ENCODE data around the gene FAM118A. TPM values are rescaled to one million over a fixed set of nuclear protein-coding genes. Genes with fewer than 3 reads are reported as not detected.

Gene FAM118A
- polyA plus RNA-seq, 1 experiment, result 23.3 TPM

GRCh38 chr22:45295492-45295891 lies 14.2 kb upstream of the FAM118A start:
- POLR2A ChIA-PET, result no interaction called here
- Histone ChIP-seq H3K27me3 (ENCODE audit: control insufficient read depth, insufficient read depth, low read length) (peaks cover 6% of the 10 kb centered on the region), H3K9me3 (ENCODE audit: control insufficient read depth, insufficient read depth, low read length) (no peaks in the 10 kb centered on the region; the same call in 1 of the 2 replicates), H3K27ac (ENCODE audit: low read depth, low read length) (no peak overlapping the region), H3K4me3 (ENCODE audit: low read depth, low read length) (no peak overlapping the region)
- no peak for DNase-seq (ENCODE audit: low read depth, low spot score)
- CTCF ChIA-PET, result no interaction called here
- TF ChIP-seq CTCF (IDR thresholded peaks at IDR 0.05; ENCODE audit: low read depth, low read length), result no peak

GRCh38 chr22:45296628-45297297 lies 13.0 kb upstream of the FAM118A start:
- no peak for TF ChIP-seq CTCF (IDR thresholded peaks at IDR 0.05; ENCODE audit: low read depth, low read length)
- CTCF ChIA-PET, result no interaction called here
- Histone ChIP-seq H3K4me3 (ENCODE audit: low read depth, low read length) (no peak overlapping the region), H3K27me3 (ENCODE audit: control insufficient read depth, insufficient read depth, low read length) (peaks cover 6% of the 10 kb centered on the region), H3K27ac (ENCODE audit: low read depth, low read length) (no peak overlapping the region), H3K9me3 (ENCODE audit: control insufficient read depth, insufficient read depth, low read length) (no peaks in the 10 kb centered on the region; the same call in 1 of the 2 replicates)
- POLR2A ChIA-PET, result no interaction called here
- DNase-seq (ENCODE audit: low read depth, low spot score), result no peak

- no peak for TF ChIP-seq CTCF (IDR thresholded peaks at IDR 0.05; ENCODE audit: low read depth, low read length)
- CTCF ChIA-PET, result no interaction called here
- Histone ChIP-seq H3K4me3 (ENCODE audit: low read depth, low read length) (no peak overlapping the region), H3K9me3 (ENCODE audit: control insufficient read depth, insufficient read depth, low read length) (no peaks in the 10 kb centered on the region), H3K27ac (ENCODE audit: low read depth, low read length) (no peak overlapping the region), H3K27me3 (ENCODE audit: control insufficient read depth, insufficient read depth, low read length) (no peaks in the 10 kb centered on the region)
- DNase-seq (ENCODE audit: low read depth, low spot score), result no peak
- POLR2A ChIA-PET, result interaction anchor here (1.2 kb wide), 1 partner anchor 8 kb away, joined by 3 read pairs; no protein-coding TSS in a partner anchor
Observed at GRCh38 chr22:45298934-45299505, 10.7 kb upstream of the FAM118A start.

GRCh38 chr22:45302751-45303150 lies 7.0 kb upstream of the FAM118A start:
- H3K9me3 ChIP-seq (ENCODE audit: control insufficient read depth, insufficient read depth, low read length), result no peaks in the 10 kb centered on the region
- ChIA-PET POLR2A (no interaction called here), CTCF (no interaction called here)
- no peak overlapping the region for H3K27ac ChIP-seq (ENCODE audit: low read depth, low read length)
- no peaks in the 10 kb centered on the region for H3K27me3 ChIP-seq (ENCODE audit: control insufficient read depth, insufficient read depth, low read length)
- DNase-seq (ENCODE audit: low read depth, low spot score), result no peak
- no peak for TF ChIP-seq CTCF (IDR thresholded peaks at IDR 0.05; ENCODE audit: low read depth, low read length)
- H3K4me3 ChIP-seq (ENCODE audit: low read depth, low read length), result no peak overlapping the region

GRCh38 chr22:45303181-45303580 lies 6.6 kb upstream of the FAM118A start:
- TF ChIP-seq CTCF (IDR thresholded peaks at IDR 0.05; ENCODE audit: low read depth, low read length), result no peak
- ChIA-PET POLR2A (no interaction called here), CTCF (no interaction called here)
- no peak for DNase-seq (ENCODE audit: low read depth, low spot score)
- H3K27ac ChIP-seq (ENCODE audit: low read depth, low read length), result no peak overlapping the region
- H3K4me3 ChIP-seq (ENCODE audit: low read depth, low read length), result no peak overlapping the region
- no peaks in the 10 kb centered on the region for H3K9me3 ChIP-seq (ENCODE audit: control insufficient read depth, insufficient read depth, low read length)
- H3K27me3 ChIP-seq (ENCODE audit: control insufficient read depth, insufficient read depth, low read length), result no peaks in the 10 kb centered on the region

Data from AG04450 (cell line).